Stimulated activated CD4-positive, alpha-beta T cell treated with anti-CD3 and anti-CD28 coated beads, Interleukin-1b, Interleukin-23, amount 100 ng/mL, for 1 hour (primary cell): ENCODE data around the gene KANK4.

Experiments used
- DNase-seq, 2 donors: peaks; one replicate each; pipeline ENCODE4 v3.0.0-alpha.2; 2020; ENCODE audit warnings: low read depth in 2 of 2

KANK4 gene

GRCh38 chr1:62207187-62207586 is 112.0 kb downstream of the KANK4 start:
- DNase-seq = no peak

GRCh38 chr1:62198781-62199125 is 120.5 kb downstream of the KANK4 start:
- DNase-seq = no peak

- DNase-seq = no peak
These were observed 121.0 kb downstream of the KANK4 start for GRCh38 chr1:62198069-62198780.

- DNase-seq = no peak
These were observed 123.0 kb downstream of the KANK4 start for GRCh38 chr1:62196086-62196690.

GRCh38 chr1:62194651-62195544 is 124.3 kb downstream of the KANK4 start, which contains the start of gene L1TD1:
TSS of gene L1TD1 (plus strand) at chr1:62194849. CDS start at chr1:62206629, 11,780 bp downstream.
- no peak for DNase-seq

- no peak for DNase-seq
These were observed 131.1 kb downstream of the KANK4 start for GRCh38 chr1:62188111-62188510.

- DNase-seq = no peak
These were observed 131.7 kb downstream of the KANK4 start for GRCh38 chr1:62187548-62187947.
